Hippocampal formation (tissue), 2 donors: ENCODE measurements around the gene TUBGCP4.
"Not testable (repeated sequence)": the region's sequence is repeated elsewhere in the genome, so short reads cannot be mapped to it uniquely, and the experiment has no call there.

ENCODE experiments used
- DNase-seq, 2 donors: peaks; one replicate each; lab custom pipeline; 2025; lab: John Stamatoyannopoulos, UW

TUBGCP4 gene

DNA sequence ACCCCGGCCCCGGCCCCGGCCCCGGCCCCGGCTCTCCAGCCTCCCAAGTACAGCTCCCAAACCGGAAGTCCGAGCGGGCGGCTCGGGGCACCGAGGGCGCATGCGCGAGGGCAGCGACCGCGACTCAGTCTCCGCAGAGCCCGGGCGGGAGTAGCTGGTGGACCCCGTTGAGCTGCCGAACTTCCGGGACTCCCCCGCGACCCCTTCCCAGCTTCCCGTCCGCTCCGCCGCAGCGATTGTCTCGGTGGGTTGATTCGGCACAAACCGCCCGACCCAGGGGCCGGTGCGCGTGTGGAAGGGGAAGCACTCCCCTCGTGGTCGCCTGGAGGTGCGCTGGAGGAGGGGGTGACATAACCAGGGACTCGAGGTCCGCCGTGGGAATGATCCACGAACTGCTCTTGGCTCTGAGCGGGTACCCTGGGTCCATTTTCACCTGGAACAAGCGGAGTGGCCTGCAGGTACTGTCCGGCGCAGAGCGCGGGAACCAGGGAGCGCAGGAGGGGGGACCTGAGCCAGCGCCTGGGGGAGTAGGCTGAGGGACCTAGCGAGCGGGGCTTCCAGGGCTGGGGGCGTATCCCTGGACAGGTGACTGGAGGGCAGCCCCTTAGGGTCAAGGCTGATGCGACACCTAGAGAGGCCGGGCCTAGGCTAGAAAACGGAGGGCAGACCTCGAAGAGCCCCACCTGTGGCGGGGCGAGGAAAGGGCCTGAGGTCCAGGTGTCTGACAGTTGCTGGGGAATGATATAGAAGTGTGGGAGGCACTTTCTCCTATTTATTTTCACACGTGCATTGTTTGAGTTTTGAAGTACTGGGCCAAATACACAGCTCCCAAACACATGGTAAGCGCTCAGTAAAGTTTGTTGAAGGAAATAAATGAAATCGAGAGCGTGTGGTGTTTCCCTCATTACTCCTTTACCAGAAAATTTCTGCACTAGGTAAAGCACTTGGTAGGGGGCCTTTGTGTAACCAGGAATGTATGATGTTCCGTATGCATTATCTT, at the start of gene TUBGCP4, which contains the start of gene ZSCAN29:
Gene TUBGCP4, plus strand, starts transcription at position 127 of the 1,000 bp plus-strand sequence. Its CDS starts 254 bp downstream, at position 381.
Gene ZSCAN29, minus strand, starts transcription at position 69 of the 1,000 bp plus-strand sequence. CDS start 1,130 bp downstream, outside the sequence.
- DNase-seq = peak; percentile 42 to 79

DNA sequence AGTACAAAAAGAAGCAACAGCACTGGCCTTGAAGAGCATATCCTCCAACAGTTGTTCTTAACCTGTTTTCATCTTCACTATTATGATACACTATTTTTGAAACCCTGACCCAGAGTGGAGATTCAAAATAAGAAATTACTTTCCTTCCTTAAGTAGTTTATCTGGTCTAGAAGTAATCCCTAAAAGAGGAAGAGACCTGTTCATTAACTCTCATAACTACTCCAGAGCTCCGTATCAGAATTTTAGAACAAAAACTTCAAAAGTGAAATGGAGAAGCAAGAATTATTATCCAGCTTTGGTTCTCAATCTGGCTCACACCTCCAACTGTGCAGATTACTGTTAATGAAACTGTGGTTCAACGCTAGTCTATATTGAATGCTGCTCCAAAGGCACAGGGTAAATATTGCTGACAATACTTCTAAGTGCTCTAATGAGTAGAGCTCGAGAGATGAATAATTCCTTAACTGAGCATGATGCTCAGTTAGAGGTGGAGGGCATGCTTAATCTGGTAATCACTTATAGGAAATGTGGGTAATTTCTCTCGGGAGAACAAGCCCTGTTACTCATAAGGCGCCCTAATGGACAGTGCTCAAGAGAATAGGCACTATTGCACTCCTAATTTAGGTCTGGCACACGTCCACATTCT, 45.7 kb upstream of the TUBGCP4 start:
- DNase-seq = no peak

GRCh38 chr15:43329217-43329959, 41.5 kb upstream of the TUBGCP4 start:
- peak; percentile 17 to 28 for DNase-seq

DNA sequence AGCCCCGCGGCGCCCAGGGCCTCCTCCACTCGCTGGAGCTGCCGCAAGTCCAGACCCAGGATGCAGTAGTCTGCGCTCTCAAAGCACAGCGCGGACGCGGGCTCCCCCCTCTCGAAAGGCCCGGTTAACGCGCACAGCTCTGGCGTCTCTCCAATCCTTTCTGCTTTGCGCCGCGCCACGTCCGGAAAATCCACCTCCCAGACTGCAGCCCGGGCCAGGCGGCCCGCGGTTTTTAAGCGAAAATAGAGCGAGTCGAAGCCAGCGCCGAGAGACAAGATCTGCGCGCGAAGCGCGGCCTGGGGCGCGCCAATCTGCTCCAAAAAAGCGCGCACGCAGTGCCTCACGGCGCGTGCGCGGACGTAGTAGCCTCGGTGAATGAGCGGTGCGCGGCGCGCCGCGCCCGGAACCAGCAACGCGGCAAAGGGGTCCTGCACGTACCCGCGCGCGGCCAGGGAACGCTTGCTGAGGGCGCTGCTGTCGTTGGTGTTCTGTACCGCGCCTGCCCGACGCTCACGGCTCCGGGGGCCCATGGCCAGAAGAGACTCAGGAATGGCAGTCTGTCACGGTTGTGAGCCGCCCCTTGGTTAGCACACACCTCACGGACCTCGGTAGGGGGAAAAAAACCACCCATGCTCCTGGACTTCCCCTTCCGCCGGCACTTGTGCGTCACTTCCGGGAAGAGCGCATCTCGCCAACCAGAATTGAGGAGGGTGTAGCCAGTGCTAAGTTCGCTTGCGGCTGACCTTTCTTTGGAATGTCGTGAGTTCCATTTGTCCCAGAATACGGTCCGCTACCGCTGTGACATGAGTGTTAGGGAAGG, 40.7 kb upstream of the TUBGCP4 start, which contains the start of gene LCMT2:
Gene LCMT2, minus strand, starts transcription at position 614 of the 820 bp plus-strand sequence. Its CDS starts 84 bp downstream, at position 530.
- peak; percentile 90 to 93 for DNase-seq

DNA sequence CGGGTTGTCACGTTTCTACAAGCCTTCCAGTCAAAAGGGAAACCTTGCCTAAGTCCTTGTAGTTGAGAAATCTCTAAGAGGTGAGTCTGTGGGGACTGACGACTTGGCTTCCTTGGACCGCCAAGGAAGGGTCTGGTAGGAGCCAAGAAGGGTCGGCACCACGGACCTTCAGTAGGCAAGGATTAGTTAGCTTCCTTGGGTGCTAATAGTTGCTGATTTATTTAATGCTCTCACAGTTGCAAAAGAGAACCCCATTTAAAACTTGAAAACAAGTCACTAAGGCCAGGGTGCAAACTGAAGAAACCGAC, 40.2 kb upstream of the TUBGCP4 start:
- DNase-seq = no peak

DNA sequence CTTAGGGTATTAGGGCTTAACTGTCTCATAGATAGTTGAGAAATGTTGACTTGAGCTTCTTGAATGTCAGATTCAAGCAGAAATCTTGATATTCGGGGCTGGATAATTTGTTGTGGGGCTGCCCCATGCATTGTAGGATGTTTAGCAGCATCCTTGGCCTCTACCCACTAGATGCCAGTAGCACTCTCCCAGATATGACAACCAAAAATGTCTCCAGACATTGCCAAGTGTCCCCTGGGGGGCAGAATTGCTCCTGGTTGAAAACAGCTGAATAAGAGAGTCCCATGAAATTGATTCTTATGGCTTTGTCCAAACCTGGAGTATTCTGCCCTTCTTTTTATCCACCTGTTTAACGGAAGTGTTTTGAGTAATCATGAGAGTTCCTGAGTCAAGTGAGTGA, 24.6 kb upstream of the TUBGCP4 start:
- DNase-seq = no peak

DNA sequence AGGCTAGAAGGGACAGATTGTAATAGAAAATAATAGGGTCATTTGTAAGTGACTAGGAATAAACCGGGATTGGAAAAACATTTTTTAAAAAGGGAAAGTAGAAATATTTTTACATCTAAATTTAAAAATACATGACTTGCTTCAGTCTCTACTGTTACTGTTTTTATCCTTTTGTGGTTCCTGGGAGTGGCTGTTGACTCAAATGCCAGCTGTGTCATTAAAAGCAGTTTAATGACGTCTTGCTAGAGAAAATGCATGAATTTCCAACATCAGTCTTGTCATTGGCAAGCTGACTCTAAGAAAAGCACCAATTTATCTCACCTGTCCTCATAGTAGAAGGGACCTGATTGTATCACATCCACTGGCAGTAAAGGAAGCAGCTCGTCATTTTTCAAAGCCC, 23.8 kb upstream of the TUBGCP4 start:
- DNase-seq = no peak

GRCh38 chr15:43352693-43353382, 18.1 kb upstream of the TUBGCP4 start:
- DNase-seq = no peak

DNA sequence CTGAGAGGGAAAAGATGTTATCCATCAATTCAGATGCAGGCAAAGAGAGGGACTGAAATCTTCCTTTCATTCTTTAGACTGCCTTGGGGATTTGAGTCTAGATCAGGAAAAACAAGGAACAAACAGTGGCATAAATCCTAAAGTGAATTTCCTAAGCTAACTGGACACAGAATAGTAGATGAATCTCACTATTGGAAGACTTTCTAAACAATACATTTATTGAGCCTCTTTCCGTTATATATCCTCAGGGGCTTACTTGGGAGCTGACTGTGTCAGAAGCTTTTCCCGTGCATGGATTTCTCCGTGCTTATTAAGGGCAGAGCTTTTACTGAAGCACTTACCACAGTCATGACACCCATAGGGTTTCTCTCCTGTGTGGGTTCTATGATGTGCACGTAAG, 10.1 kb upstream of the TUBGCP4 start:
- no peak for DNase-seq

- no peak for DNase-seq
These were observed 9.5 kb upstream of the TUBGCP4 start for GRCh38 chr15:43361313-43361903.

- DNase-seq = peak in 1 of 2 donors; percentile 40
These were observed 459 bp upstream of the TUBGCP4 start for GRCh38 chr15:43370310-43370974.

- DNase-seq = no peak
These were observed 5.3 kb downstream of the TUBGCP4 start for GRCh38 chr15:43376017-43376705.

GRCh38 chr15:43378601-43379000, 7.7 kb downstream of the TUBGCP4 start:
- no peak for DNase-seq

GRCh38 chr15:43382310-43382709, 11.4 kb downstream of the TUBGCP4 start:
- no peak for DNase-seq

- DNase-seq = no peak
These were observed 12.2 kb downstream of the TUBGCP4 start for GRCh38 chr15:43383070-43383469.

DNA sequence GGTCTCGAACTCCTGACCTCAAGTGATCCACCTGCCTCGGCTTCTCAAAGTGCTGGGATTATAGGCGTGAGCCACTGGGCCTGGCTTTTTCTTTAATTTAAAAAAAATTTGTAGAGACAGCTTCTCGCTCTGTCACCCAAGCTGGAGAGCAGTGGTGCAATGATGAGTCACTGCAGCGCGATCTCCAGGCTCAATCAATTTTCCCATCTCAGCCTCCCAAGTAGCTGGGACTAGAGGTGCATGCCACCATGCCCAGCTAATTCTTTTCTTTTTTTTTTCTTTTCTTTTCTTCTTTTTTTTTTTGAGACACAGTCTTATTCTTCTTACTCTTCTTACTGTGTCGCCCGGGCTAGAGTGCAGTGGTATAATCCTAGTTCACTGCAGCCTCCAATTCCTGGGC, 19.8 kb downstream of the TUBGCP4 start:
- DNase-seq = no peak

DNA sequence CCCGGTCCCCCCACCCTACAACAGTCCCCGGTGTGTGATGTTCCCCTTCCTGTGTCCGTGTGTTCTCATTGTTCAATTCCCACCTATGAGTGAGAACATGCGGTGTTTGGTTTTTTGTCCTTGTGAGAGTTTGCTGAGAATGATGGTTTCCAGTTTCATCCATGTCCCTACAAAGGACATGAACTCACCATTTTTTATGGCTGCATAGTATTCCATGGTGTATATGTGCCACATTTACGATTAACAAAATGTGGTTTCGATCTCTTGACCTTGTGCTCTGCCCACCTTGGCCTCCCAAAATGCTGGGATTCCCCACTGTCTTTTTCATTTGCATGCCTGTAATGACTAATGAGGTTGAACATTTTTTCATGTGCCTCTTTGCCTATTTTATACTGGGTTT, 22.7 kb downstream of the TUBGCP4 start:
- not testable (repeated sequence) for DNase-seq

DNA sequence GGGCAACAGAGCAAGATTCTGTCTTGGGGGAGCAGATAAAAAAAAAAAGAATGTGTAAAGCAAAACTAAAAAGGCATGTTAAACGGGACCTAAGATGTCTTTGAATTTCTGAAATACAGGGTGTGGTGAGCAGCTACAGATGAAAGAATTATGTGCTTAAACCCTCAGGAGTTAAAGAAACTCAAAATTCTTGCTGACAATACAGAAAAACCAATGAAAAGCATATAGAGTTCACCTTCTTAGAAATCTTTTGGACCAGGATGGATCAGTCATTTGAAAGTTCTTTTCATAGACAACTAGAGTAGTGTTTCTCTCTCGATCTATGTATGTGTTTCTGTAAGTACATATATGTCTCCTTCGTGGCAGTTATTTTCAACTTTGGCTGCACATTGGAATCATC, 31.4 kb downstream of the TUBGCP4 start:
- no peak for DNase-seq

DNA sequence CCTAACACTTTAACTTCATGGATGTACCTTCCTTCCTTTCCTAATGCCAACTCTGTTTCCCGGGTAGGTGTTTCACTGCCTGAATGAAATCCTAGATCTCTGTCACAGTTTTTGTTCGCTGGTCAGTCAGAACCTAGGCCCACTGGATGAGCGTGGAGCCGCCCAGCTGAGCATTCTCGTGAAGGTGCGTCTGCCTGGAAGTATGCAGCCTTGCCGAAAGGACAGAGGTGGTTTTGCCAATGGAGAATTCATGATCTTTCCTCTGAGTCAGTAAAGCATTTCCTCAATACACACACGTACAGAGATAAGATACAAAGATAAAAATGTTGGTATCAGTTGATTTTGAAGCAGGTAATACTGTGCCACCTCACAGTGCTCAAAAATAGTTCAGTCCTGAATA, 32.7 kb downstream of the TUBGCP4 start:
- DNase-seq = no peak
